OCI-LY1 (cell line): ENCODE data around the gene KCTD1.

Source experiments
- H2AFZ ChIP-seq: fragments of 200-600 bp; sonication (generic), shearing (Covaris generic); 2 replicates; pipeline ENCODE4 v1.6.0; 2014; ENCODE audit warnings: antibody characterized with exemption, mild to moderate bottlenecking, low read length
- H3F3A ChIP-seq: fragments of 200-600 bp; sonication (generic), shearing (Covaris generic); 2 replicates; pipeline ENCODE4 v1.6.0; 2014; ENCODE audit warnings: mild to moderate bottlenecking, antibody characterized with exemption, low read length, moderate library complexity; ENCODE audit not compliant: insufficient read depth
- H3K27ac ChIP-seq: fragments of 200-600 bp; sonication (generic); 2 replicates; pipeline ENCODE4 v1.5.1; 2014; ENCODE audit warnings: low read length, mixed run types, mild to moderate bottlenecking, low read depth; ENCODE audit not compliant: poor library complexity, severe bottlenecking
- H3K27me3 ChIP-seq: fragments of 200-600 bp; sonication (generic); 2 replicates; pipeline ENCODE4 v1.6.0; 2014; ENCODE audit warnings: antibody characterized with exemption, mild to moderate bottlenecking, low read length, moderate library complexity; ENCODE audit not compliant: insufficient read depth
- H3K36me3 ChIP-seq: fragments of 200-600 bp; sonication (generic); 2 replicates; pipeline ENCODE4 v1.6.1; 2014; ENCODE audit warnings: mild to moderate bottlenecking, antibody characterized with exemption, low read length, moderate library complexity, mixed read lengths; ENCODE audit not compliant: insufficient read depth
- H3K4me1 ChIP-seq: fragments of 200-600 bp; sonication (generic); 2 replicates; pipeline ENCODE4 v1.5.1; 2014; ENCODE audit warnings: mild to moderate bottlenecking, low read length, moderate library complexity; ENCODE audit not compliant: insufficient read depth, severe bottlenecking
- H3K4me2 ChIP-seq: fragments of 200-600 bp; sonication (generic), shearing (Covaris generic); 2 replicates; pipeline ENCODE4 v1.6.1; 2014; ENCODE audit warnings: low read length
- H3K4me3 ChIP-seq: fragments of 200-600 bp; sonication (generic); 2 replicates; pipeline ENCODE4 v1.5.1; 2014; ENCODE audit warnings: low read length, low read depth, mild to moderate bottlenecking, mixed read lengths; ENCODE audit not compliant: poor library complexity, severe bottlenecking
- H3K79me2 ChIP-seq: fragments of 200-600 bp; shearing (Covaris generic); 2 replicates; pipeline ENCODE4 v1.6.1; 2016; ENCODE audit warnings: mixed run types, low read length, mixed read lengths; ENCODE audit not compliant: insufficient read depth
- H3K9ac ChIP-seq: fragments of 200-600 bp; sonication (generic), shearing (Covaris generic); 2 replicates; pipeline ENCODE4 v1.6.1; 2014; ENCODE audit warnings: mild to moderate bottlenecking, low read length, mixed read lengths
- H3K9me2 ChIP-seq: fragments of 200-600 bp; sonication (generic), shearing (Covaris generic); 2 replicates; pipeline ENCODE4 v1.6.1; 2014; ENCODE audit warnings: low read depth, mild to moderate bottlenecking, low read length, mixed read lengths
- H3K9me3 ChIP-seq: fragments of 200-600 bp; shearing (Covaris generic); 2 replicates; pipeline ENCODE4 v1.6.1; 2014; ENCODE audit warnings: low read length, mixed read lengths
- H4K20me1 ChIP-seq: fragments of 200-600 bp; sonication (generic), shearing (Covaris generic); 2 replicates; pipeline ENCODE4 v1.6.0; 2016; ENCODE audit warnings: mild to moderate bottlenecking, low read length; ENCODE audit not compliant: insufficient read depth
- CTCF ChIP-seq: fragments of 200-600 bp; sonication (generic), shearing (Covaris generic); IDR thresholded peaks from 2 replicates; pipeline ENCODE4 v1.5.1; 2017; ENCODE audit warnings: mild to moderate bottlenecking, antibody characterized with exemption, low read length, moderate library complexity, mixed read lengths
- EZH2 ChIP-seq: fragments of 200-600 bp; sonication (generic), shearing (Covaris generic); IDR thresholded peaks from 2 replicates; pipeline ENCODE4 v1.8.0; 2017; ENCODE audit warnings: borderline replicate concordance, mixed run types, mild to moderate bottlenecking, antibody characterized with exemption, low read length, moderate library complexity, mixed read lengths

Gene KCTD1

GRCh38 chr18:26568926-26569665 is 20.7 kb upstream of the KCTD1 start:
- H3K4me3 ChIP-seq = no peak overlapping the region
- H3K36me3 ChIP-seq = no peaks in the 10 kb centered on the region
- H3K9me2 ChIP-seq = no peaks in the 10 kb centered on the region
- no peaks in the 10 kb centered on the region for H3F3A ChIP-seq
- no peak for TF ChIP-seq CTCF
- TF ChIP-seq EZH2 = no peak
- H4K20me1 ChIP-seq = no peaks in the 10 kb centered on the region
- H3K9ac ChIP-seq = no peak overlapping the region
- H3K27me3 ChIP-seq = no peaks in the 10 kb centered on the region
- no peak overlapping the region for H3K4me2 ChIP-seq
- H3K27ac ChIP-seq = no peak overlapping the region
- no peaks in the 10 kb centered on the region for H3K79me2 ChIP-seq
- H3K4me1 ChIP-seq = no peaks in the 10 kb centered on the region
- H3K9me3 ChIP-seq = no peaks in the 10 kb centered on the region
- H2AFZ ChIP-seq = no peak overlapping the region

GRCh38 chr18:26568513-26568912 is 20.2 kb upstream of the KCTD1 start:
- Histone ChIP-seq H3K27ac (no peak overlapping the region), H3K9ac (no peak overlapping the region), H3K79me2 (no peaks in the 10 kb centered on the region), H3K4me2 (no peak overlapping the region), H3K9me3 (no peaks in the 10 kb centered on the region), H4K20me1 (no peaks in the 10 kb centered on the region), H2AFZ (no peak overlapping the region), H3K9me2 (no peaks in the 10 kb centered on the region), H3K36me3 (no peaks in the 10 kb centered on the region), H3K27me3 (no peaks in the 10 kb centered on the region), H3F3A (no peaks in the 10 kb centered on the region), H3K4me3 (no peak overlapping the region), H3K4me1 (no peaks in the 10 kb centered on the region)
- no peak for TF ChIP-seq CTCF
- TF ChIP-seq EZH2 = no peak

GRCh38 chr18:26566874-26567555 is 18.7 kb upstream of the KCTD1 start:
- Histone ChIP-seq H3K9me3 (no peaks in the 10 kb centered on the region), H3K4me1 (no peaks in the 10 kb centered on the region), H3K4me3 (no peak overlapping the region), H2AFZ (no peak overlapping the region), H3K9me2 (no peaks in the 10 kb centered on the region), H4K20me1 (no peaks in the 10 kb centered on the region), H3K36me3 (no peaks in the 10 kb centered on the region), H3K9ac (no peak overlapping the region), H3F3A (no peaks in the 10 kb centered on the region), H3K27ac (no peak overlapping the region), H3K27me3 (no peaks in the 10 kb centered on the region), H3K4me2 (no peak overlapping the region), H3K79me2 (no peaks in the 10 kb centered on the region)
- no peak for TF ChIP-seq EZH2
- no peak for TF ChIP-seq CTCF
